ENCODE data around the gene TOX3. TPM values are rescaled to one million over a fixed set of nuclear protein-coding genes. Genes with fewer than 3 reads are reported as not detected.
A peak's percentile ranks its signal among the peaks of the same experiment; 100 is the strongest.

Gene TOX3
- polyA plus RNA-seq, 1 donor, result 10.9 TPM

GRCh38 chr16:52405441-52405840, 141.5 kb downstream of the TOX3 start:
- Histone ChIP-seq H3K36me3 (ENCODE audit: control insufficient read depth, insufficient read depth, low read length) (no peaks in the 10 kb centered on the region), H3K27me3 (ENCODE audit: control insufficient read depth, insufficient read depth, low read length) (no peaks in the 10 kb centered on the region), H3K9me3 (ENCODE audit: control insufficient read depth, low read depth, low read length) (no peaks in the 10 kb centered on the region), H3K4me3 (ENCODE audit: low read length) (no peak overlapping the region), H3K27ac (ENCODE audit: low read length) (no peak overlapping the region), H3K4me1 (ENCODE audit: control insufficient read depth, insufficient read depth, low read length) (peaks cover 10% of the 10 kb centered on the region)
- no CpG with 5 or more reads among the region's 1 CpG for WGBS (ENCODE audit: insufficient coverage, low lambda C conversion rate)
- DNase-seq, result no peak

DNA sequence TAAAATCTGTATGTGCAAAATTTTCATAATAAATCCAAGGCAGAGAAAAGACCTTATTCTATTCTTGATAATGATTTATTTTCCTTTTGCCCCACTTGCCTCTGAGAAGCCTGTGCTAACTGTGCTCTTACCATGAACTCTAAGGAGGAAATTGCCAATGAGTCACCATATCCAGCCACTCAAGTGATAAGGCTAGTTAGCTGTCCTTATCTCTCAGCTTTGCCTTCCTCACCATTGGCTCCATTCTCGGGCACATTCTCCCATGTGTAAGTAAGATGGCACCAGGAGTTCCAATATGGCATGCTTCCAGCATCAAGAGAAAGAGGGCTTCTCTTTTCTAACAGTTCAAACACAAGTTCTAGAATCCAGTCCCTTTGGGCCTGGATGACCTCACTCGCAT, 142.4 kb downstream of the TOX3 start:
- peak in 1 of 2 donors; percentile 45 for DNase-seq
- no CpG with 5 or more reads among the region's 2 CpGs for WGBS (ENCODE audit: insufficient coverage, low lambda C conversion rate)
- H3K27ac ChIP-seq (ENCODE audit: low read length), result no peak overlapping the region

DNA sequence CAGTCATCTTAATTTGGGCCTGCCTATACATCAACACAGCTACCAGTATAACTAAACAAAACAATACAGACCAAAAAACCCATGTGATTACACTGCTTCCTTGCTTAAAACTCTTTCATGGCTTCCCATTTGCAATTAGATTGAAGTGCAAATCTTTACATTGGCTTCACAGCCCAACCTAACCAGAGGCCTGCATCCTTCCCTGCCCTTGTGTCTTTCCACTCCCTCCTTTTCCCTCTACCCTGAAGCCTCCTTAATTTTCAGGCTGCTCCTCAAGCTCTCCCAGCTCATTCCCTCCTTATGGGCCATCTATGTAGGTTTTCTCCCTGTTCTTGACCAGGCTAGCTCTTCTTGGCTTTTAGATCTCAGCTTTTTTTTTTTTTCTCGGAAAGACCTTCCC, 147.8 kb downstream of the TOX3 start:
- H3K27me3 ChIP-seq (ENCODE audit: control insufficient read depth, insufficient read depth, low read length), result no peaks in the 10 kb centered on the region
- no peak for DNase-seq
- H3K9me3 ChIP-seq (ENCODE audit: control insufficient read depth, low read depth, low read length), result no peaks in the 10 kb centered on the region
- no peak overlapping the region for H3K4me3 ChIP-seq (ENCODE audit: low read length)
- H3K36me3 ChIP-seq (ENCODE audit: control insufficient read depth, insufficient read depth, low read length), result no peaks in the 10 kb centered on the region
- 86% methylated on average over 1 of the region's 1 CpG for WGBS (ENCODE audit: insufficient coverage, low lambda C conversion rate)
- H3K4me1 ChIP-seq (ENCODE audit: control insufficient read depth, insufficient read depth, low read length), result no peaks in the 10 kb centered on the region
- no peak overlapping the region for H3K27ac ChIP-seq (ENCODE audit: low read length)

More for the DNA sequence above, 142.4 kb downstream of the TOX3 start:
- peaks cover 10% of the 10 kb centered on the region for H3K4me1 ChIP-seq (ENCODE audit: control insufficient read depth, insufficient read depth, low read length)
- H3K27me3 ChIP-seq (ENCODE audit: control insufficient read depth, insufficient read depth, low read length), result no peaks in the 10 kb centered on the region
- H3K9me3 ChIP-seq (ENCODE audit: control insufficient read depth, low read depth, low read length), result no peaks in the 10 kb centered on the region
- no peaks in the 10 kb centered on the region for H3K36me3 ChIP-seq (ENCODE audit: control insufficient read depth, insufficient read depth, low read length)
- H3K4me3 ChIP-seq (ENCODE audit: low read length), result no peak overlapping the region

DNA sequence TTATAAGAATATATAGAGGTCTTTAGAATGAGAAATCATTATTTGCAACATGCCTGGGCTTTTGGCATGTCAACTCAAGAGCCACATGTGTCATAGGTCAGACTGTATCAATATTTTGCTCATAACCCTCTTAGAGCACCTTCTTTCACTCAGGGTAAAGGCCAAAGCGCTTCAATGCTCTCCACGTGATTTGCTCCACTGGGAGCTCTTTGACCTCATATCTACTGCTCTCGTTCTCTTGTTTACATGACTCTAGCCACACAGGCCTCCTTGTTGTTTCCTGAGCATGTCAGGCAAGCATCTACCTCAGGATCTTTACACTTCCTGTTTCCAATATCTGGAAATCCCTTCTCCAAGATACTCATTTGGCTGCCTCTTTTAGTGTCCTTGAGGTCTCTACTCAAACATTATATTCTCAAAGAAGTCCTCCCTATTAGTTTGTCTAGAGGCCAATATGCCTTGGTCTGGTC, 148.4 kb downstream of the TOX3 start:
- Histone ChIP-seq H3K4me1 (ENCODE audit: control insufficient read depth, insufficient read depth, low read length) (no peaks in the 10 kb centered on the region), H3K36me3 (ENCODE audit: control insufficient read depth, insufficient read depth, low read length) (no peaks in the 10 kb centered on the region), H3K4me3 (ENCODE audit: low read length) (no peak overlapping the region), H3K27ac (ENCODE audit: low read length) (no peak overlapping the region), H3K27me3 (ENCODE audit: control insufficient read depth, insufficient read depth, low read length) (no peaks in the 10 kb centered on the region), H3K9me3 (ENCODE audit: control insufficient read depth, low read depth, low read length) (no peaks in the 10 kb centered on the region)
- DNase-seq, result peak; percentile 27 to 61
- no CpG with 5 or more reads among the region's 3 CpGs for WGBS (ENCODE audit: insufficient coverage, low lambda C conversion rate)

DNA sequence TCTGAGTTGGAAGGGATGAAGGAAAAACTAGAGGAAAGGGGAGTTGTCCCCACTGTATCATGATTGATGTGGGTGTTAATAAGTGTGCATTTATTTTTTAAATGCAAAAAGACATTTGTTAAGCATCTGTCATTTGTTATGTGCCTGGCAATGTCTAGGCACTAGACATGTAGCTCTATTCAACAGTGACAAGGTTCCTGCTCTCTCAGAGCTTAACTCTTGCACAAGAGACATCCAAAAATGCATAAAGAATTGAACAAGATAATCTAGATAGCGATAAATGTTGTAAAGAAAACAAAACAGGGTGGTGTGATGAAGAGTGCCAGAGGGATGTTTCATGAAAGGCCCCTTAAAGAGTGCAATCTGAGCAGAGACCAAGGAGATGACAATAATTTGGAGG, 148.9 kb downstream of the TOX3 start:
- Histone ChIP-seq H3K4me1 (ENCODE audit: control insufficient read depth, insufficient read depth, low read length) (no peaks in the 10 kb centered on the region), H3K36me3 (ENCODE audit: control insufficient read depth, insufficient read depth, low read length) (no peaks in the 10 kb centered on the region), H3K9me3 (ENCODE audit: control insufficient read depth, low read depth, low read length) (no peaks in the 10 kb centered on the region), H3K27ac (ENCODE audit: low read length) (no peak overlapping the region), H3K27me3 (ENCODE audit: control insufficient read depth, insufficient read depth, low read length) (no peaks in the 10 kb centered on the region), H3K4me3 (ENCODE audit: low read length) (no peak overlapping the region)
- WGBS (ENCODE audit: insufficient coverage, low lambda C conversion rate), result 86% methylated on average over 1 of the region's 1 CpG
- DNase-seq, result no peak

GRCh38 chr16:52393448-52393847, 153.5 kb downstream of the TOX3 start:
- Histone ChIP-seq H3K27me3 (ENCODE audit: control insufficient read depth, insufficient read depth, low read length) (no peaks in the 10 kb centered on the region), H3K4me3 (ENCODE audit: low read length) (no peak overlapping the region), H3K4me1 (ENCODE audit: control insufficient read depth, insufficient read depth, low read length) (no peaks in the 10 kb centered on the region), H3K36me3 (ENCODE audit: control insufficient read depth, insufficient read depth, low read length) (no peaks in the 10 kb centered on the region), H3K9me3 (ENCODE audit: control insufficient read depth, low read depth, low read length) (no peaks in the 10 kb centered on the region), H3K27ac (ENCODE audit: low read length) (no peak overlapping the region)
- no peak for DNase-seq
- 100% methylated on average over 1 of the region's 3 CpGs for WGBS (ENCODE audit: insufficient coverage, low lambda C conversion rate)

DNA sequence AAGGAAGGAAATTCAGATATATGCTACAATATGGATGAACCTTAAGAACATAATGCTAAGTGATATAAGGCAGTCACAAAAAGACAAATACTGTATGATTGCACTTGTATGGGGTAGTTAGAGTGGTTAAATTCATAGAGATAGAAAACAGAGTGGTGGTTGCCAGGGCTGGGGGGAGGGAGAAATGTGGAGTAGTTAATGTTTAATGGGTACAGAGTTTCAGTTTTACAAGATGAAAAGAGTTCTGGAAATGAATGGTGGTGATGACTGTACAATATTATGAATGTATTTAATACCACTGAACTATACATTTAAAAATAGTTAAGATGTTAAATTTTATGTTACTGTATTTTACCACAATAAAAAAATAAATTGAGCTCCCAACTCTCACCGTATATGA, 157.9 kb downstream of the TOX3 start:
- DNase-seq, result peak in 1 of 2 donors; percentile 34
- H3K27ac ChIP-seq (ENCODE audit: low read length), result no peak overlapping the region
- no peaks in the 10 kb centered on the region for H3K9me3 ChIP-seq (ENCODE audit: control insufficient read depth, low read depth, low read length)
- WGBS (ENCODE audit: insufficient coverage, low lambda C conversion rate), result 100% methylated on average over 1 of the region's 1 CpG
- H3K4me1 ChIP-seq (ENCODE audit: control insufficient read depth, insufficient read depth, low read length), result no peaks in the 10 kb centered on the region
- H3K36me3 ChIP-seq (ENCODE audit: control insufficient read depth, insufficient read depth, low read length), result no peaks in the 10 kb centered on the region
- no peak overlapping the region for H3K4me3 ChIP-seq (ENCODE audit: low read length)
- H3K27me3 ChIP-seq (ENCODE audit: control insufficient read depth, insufficient read depth, low read length), result no peaks in the 10 kb centered on the region

Measured in large intestine (tissue), 3 donors.